Measurements from ENCODE around the gene NTHL1. TPM values are rescaled to one million over a fixed set of nuclear protein-coding genes. Genes with fewer than 3 reads are reported as not detected.

NTHL1 gene
- total and polyA plus RNA-seq, 9 of the 15 experiments (the other 6 are each of a cell fraction or from before 2014, with no cell fraction given): 1.1 to 58.8 (median 17.6) TPM

GRCh38 chr16:1992704-1993317, 54.8 kb downstream of the NTHL1 start (continued):
- TF ChIP-seq RREB1 (CRISPR knock-in tag; IDR thresholded peaks at IDR 0.05): no peak
- no peak for TF ChIP-seq YBX1 (IDR thresholded peaks at IDR 0.05)
- TF ChIP-seq U2AF1 (optimal IDR thresholded peaks at IDR 0.05; ENCODE audit: low read depth, low read length): peak; percentile 35
- TF ChIP-seq NR2C2 (CRISPR knock-in tag; IDR thresholded peaks at IDR 0.05): no peak
- TF ChIP-seq NR2C2 (tag; IDR thresholded peaks at IDR 0.05): peak; percentile 77; the same call in 1 of the 2 replicates
- TF ChIP-seq MTA1 (IDR thresholded peaks at IDR 0.05; ENCODE audit: borderline replicate concordance): no peak
- no peak for TF ChIP-seq CEBPB (tag; IDR thresholded peaks at IDR 0.05)
- TF ChIP-seq MBD1 (CRISPR knock-in tag; IDR thresholded peaks at IDR 0.05): no peak
- no peak for TF ChIP-seq RNF2 (IDR thresholded peaks at IDR 0.05)
- TF ChIP-seq JUN (IDR thresholded peaks at IDR 0.05; ENCODE audit: borderline replicate concordance, low read depth, low read length): no peak
- no peak for TF ChIP-seq JUN (CRISPR knock-in tag; IDR thresholded peaks at IDR 0.05; ENCODE audit: borderline replicate concordance)
- peak; percentile 29; the same call in 1 of the 2 replicates for TF ChIP-seq CXXC5 (CRISPR knock-in tag; IDR thresholded peaks at IDR 0.05)
- no peak for TF ChIP-seq AFF4 (CRISPR knock-in tag; IDR thresholded peaks at IDR 0.05)
- TF ChIP-seq ZC3H8 (IDR thresholded peaks at IDR 0.05): no peak
- no peak for TF ChIP-seq CEBPG (CRISPR knock-in tag; IDR thresholded peaks at IDR 0.05)
- TF ChIP-seq CEBPG (tag; conservative IDR thresholded peaks at IDR 0.05 in 1 of 2, IDR thresholded peaks at IDR 0.05 in 1 of 2): no peak
- TF ChIP-seq ETS2 (tag; IDR thresholded peaks at IDR 0.05; ENCODE audit: borderline replicate concordance, poor library complexity, severe bottlenecking): no peak

Data from K562 (cell line).